Fibroblast of skin of left biceps (primary cell): ENCODE results near the gene TMEM11.

Source experiments
- DNase-seq, 2 experiments: peaks; one replicate each; pipeline ENCODE4 v3.0.0-alpha.2; 2013; ENCODE audit warnings: low read depth in 2 of 2

The TMEM11 gene

GRCh38 chr17:21186399-21187187 is 27.4 kb downstream of the TMEM11 start:
- no peak for DNase-seq

- no peak for DNase-seq
These were observed 28.9 kb downstream of the TMEM11 start for GRCh38 chr17:21185061-21185460.

- DNase-seq = no peak
These were observed 29.4 kb downstream of the TMEM11 start for GRCh38 chr17:21184570-21184969.

GRCh38 chr17:21183468-21183867 is 30.5 kb downstream of the TMEM11 start:
- DNase-seq = no peak

- no peak for DNase-seq
These were observed 35.9 kb downstream of the TMEM11 start for GRCh38 chr17:21177854-21178600.

GRCh38 chr17:21177401-21177800 is 36.6 kb downstream of the TMEM11 start:
- DNase-seq = no peak

GRCh38 chr17:21176773-21177395 is 37.1 kb downstream of the TMEM11 start:
- no peak for DNase-seq

- DNase-seq = peak; percentile 41 to 42
These were observed 39.2 kb downstream of the TMEM11 start for GRCh38 chr17:21174713-21175112.

- no peak for DNase-seq
These were observed 39.8 kb downstream of the TMEM11 start for GRCh38 chr17:21174186-21174585.

GRCh38 chr17:21173543-21173942 is 40.4 kb downstream of the TMEM11 start:
- DNase-seq = no peak

- DNase-seq = no peak
These were observed 41.1 kb downstream of the TMEM11 start for GRCh38 chr17:21172846-21173245.

GRCh38 chr17:21171970-21172510 is 41.9 kb downstream of the TMEM11 start:
- no peak for DNase-seq

- no peak for DNase-seq
These were observed 42.5 kb downstream of the TMEM11 start for GRCh38 chr17:21171309-21171922.

- DNase-seq = no peak
These were observed 43.2 kb downstream of the TMEM11 start for GRCh38 chr17:21170809-21171208.

GRCh38 chr17:21169496-21169895 is 44.5 kb downstream of the TMEM11 start:
- no peak for DNase-seq

GRCh38 chr17:21168555-21168865 is 45.5 kb downstream of the TMEM11 start:
- DNase-seq = no peak

GRCh38 chr17:21167303-21167702 is 46.7 kb downstream of the TMEM11 start:
- DNase-seq = no peak

GRCh38 chr17:21166595-21167210 is 47.3 kb downstream of the TMEM11 start:
- peak; percentile 35 to 44 for DNase-seq

- no peak for DNase-seq
These were observed 47.9 kb downstream of the TMEM11 start for GRCh38 chr17:21165922-21166594.

- no peak for DNase-seq
These were observed 49.3 kb downstream of the TMEM11 start for GRCh38 chr17:21164620-21165019.

GRCh38 chr17:21164216-21164615 is 49.7 kb downstream of the TMEM11 start:
- DNase-seq = no peak
